CD1c-positive myeloid dendritic cell (primary cell): Measurements from ENCODE around the gene RABGAP1L.
"Not testable (repeated sequence)": the region's sequence is repeated elsewhere in the genome, so short reads cannot be mapped to it uniquely, and the experiment has no call there.

ENCODE experiments used
- DNase-seq: peaks from one replicate; pipeline ENCODE4 v3.0.0-alpha.2; 2016; ENCODE audit errors: extremely low spot score

The RABGAP1L gene

GRCh38 chr1:174428739-174429138 lies 269.4 kb downstream of the RABGAP1L start:
- DNase-seq = no peak

- no peak for DNase-seq
Measured at GRCh38 chr1:174433451-174433850, 274.1 kb downstream of the RABGAP1L start.

GRCh38 chr1:174445351-174445750 lies 286.0 kb downstream of the RABGAP1L start:
- DNase-seq = no peak

GRCh38 chr1:174445817-174446216 lies 286.5 kb downstream of the RABGAP1L start:
- no peak for DNase-seq

GRCh38 chr1:174447866-174448530 lies 288.7 kb downstream of the RABGAP1L start, which contains the start of gene GPR52:
Gene GPR52, plus strand, starts transcription at chr1:174447964. Its CDS starts 148 bp downstream, at chr1:174448112.
- DNase-seq = no peak

GRCh38 chr1:174448531-174448883 lies 289.2 kb downstream of the RABGAP1L start:
- no peak for DNase-seq

- DNase-seq = no peak
Measured at GRCh38 chr1:174448974-174449373, 289.7 kb downstream of the RABGAP1L start.

- DNase-seq = no peak
Measured at GRCh38 chr1:174451408-174451807, 292.1 kb downstream of the RABGAP1L start.

GRCh38 chr1:174465855-174466254 lies 306.5 kb downstream of the RABGAP1L start:
- no peak for DNase-seq

GRCh38 chr1:174466607-174467006 lies 307.3 kb downstream of the RABGAP1L start:
- DNase-seq = no peak

- no peak for DNase-seq
Measured at GRCh38 chr1:174469052-174469451, 309.7 kb downstream of the RABGAP1L start.

- no peak for DNase-seq
Measured at GRCh38 chr1:174469687-174470086, 310.4 kb downstream of the RABGAP1L start.

- no peak for DNase-seq
Measured at GRCh38 chr1:174479281-174479680, 320.0 kb downstream of the RABGAP1L start.

- no peak for DNase-seq
Measured at GRCh38 chr1:174480324-174480723, 321.0 kb downstream of the RABGAP1L start.

GRCh38 chr1:174491606-174492005 lies 332.3 kb downstream of the RABGAP1L start:
- no peak for DNase-seq

- DNase-seq = no peak
Measured at GRCh38 chr1:174497478-174497877, 338.2 kb downstream of the RABGAP1L start.

- DNase-seq = not testable (repeated sequence)
Measured at GRCh38 chr1:174516755-174517154, 357.4 kb downstream of the RABGAP1L start.

GRCh38 chr1:174519844-174520243 lies 360.5 kb downstream of the RABGAP1L start:
- no peak for DNase-seq

- no peak for DNase-seq
Measured at GRCh38 chr1:174531751-174532150, 372.4 kb downstream of the RABGAP1L start.

- no peak for DNase-seq
Measured at GRCh38 chr1:174534789-174535188, 375.5 kb downstream of the RABGAP1L start.

- DNase-seq = no peak
Measured at GRCh38 chr1:174535207-174535606, 375.9 kb downstream of the RABGAP1L start.

GRCh38 chr1:174543421-174543820 lies 384.1 kb downstream of the RABGAP1L start:
- DNase-seq = not testable (repeated sequence)

GRCh38 chr1:174550296-174550695 lies 391.0 kb downstream of the RABGAP1L start:
- no peak for DNase-seq

- DNase-seq = no peak
Measured at GRCh38 chr1:174556392-174556791, 397.1 kb downstream of the RABGAP1L start.
